HCT116 (cell line): ENCODE data around the gene CDC42EP3. TPM values are rescaled to one million over a fixed set of nuclear protein-coding genes. Genes with fewer than 3 reads are reported as not detected.

Source experiments
- ATAC-seq: fragments of 200-7000 bp; cut with Tn5 transposase; 2 replicates; pipeline ENCODE4 v1.9.1; 2020; ENCODE audit warnings: mild to moderate bottlenecking, moderate library complexity
- BruUV-seq: library from RNA; stranded (reverse); fragments of 400-500 nt; replicated peaks from 2 replicates; lab custom pipeline; 2021; lab: Mats Ljungman, UMichigan
- CTCF ChIA-PET: fragments of 300-600 bp; sonication (Branson Sonifier 250); formaldehyde crosslinking; loops from one replicate; lab custom pipeline; 2021; ENCODE audit warnings: antibody characterized with exemption; lab: Charles Lee
- POLR2A ChIA-PET: fragments of 300-600, 350-600 bp; sonication (Branson Sonifier 250); formaldehyde crosslinking; loops from one replicate; lab custom pipeline; 2021; ENCODE audit warnings: antibody characterized with exemption; lab: Charles Lee
- RAD21 ChIA-PET, 2 experiments: fragments of 300-600 bp; sonication (Branson Sonifier 250); formaldehyde crosslinking; loops; one replicate each; lab custom pipeline; 2023; ENCODE audit warnings: low total read pairs in 2 of 2; ENCODE audit not compliant: uncharacterized antibody in 2 of 2, unreplicated experiment in 2 of 2, low non-redundant PET in 1 of 2; lab: Charles Lee
- DNase-seq: peaks from one replicate; pipeline ENCODE4 v3.0.0-alpha.2; 2010; ENCODE audit warnings: low read depth, low spot score
- H2AFZ ChIP-seq: fragments of 200-600 bp; shearing (Covaris generic), sonication (generic); 2 replicates; pipeline ENCODE4 v1.6.1; 2017; ENCODE audit warnings: low read depth, mixed run types, mixed read lengths, antibody characterized with exemption, low read length; ENCODE audit not compliant: poor library complexity, severe bottlenecking
- H3K27ac ChIP-seq: 2 replicates; pipeline ENCODE4 v1.5.1; 2012; ENCODE audit warnings: low read depth, low read length
- H3K27me3 ChIP-seq: fragments of 200-600 bp; sonication (generic); 2 replicates; pipeline ENCODE4 v1.6.1; 2016; ENCODE audit warnings: mixed run types, low read length, mixed read lengths; ENCODE audit not compliant: insufficient read depth
- H3K36me3 ChIP-seq, 2 experiments: fragments of 200-500 bp in 1 of 2; fragments of 200-600 bp in 1 of 2; sonication (Bioruptor generic) in 1 of 2; sonication (generic) in 1 of 2; 2 replicates each; pipeline versions ENCODE4 v1.5.1 to v1.6.1; 2014 to 2016; ENCODE audit warnings: low read length in 2 of 2, inconsistent platforms in 1 of 2, mixed read lengths in 1 of 2, mixed run types in 1 of 2; ENCODE audit not compliant: insufficient read depth in 2 of 2, control insufficient read depth in 1 of 2
- H3K4me1 ChIP-seq, 2 experiments: fragments of 200-600 bp in 1 of 2; sonication (generic) in 1 of 2; 2 replicates each; pipeline versions ENCODE4 v1.5.1 to v1.6.1; 2012 to 2017; ENCODE audit warnings: low read length in 2 of 2, inconsistent platforms in 1 of 2, mild to moderate bottlenecking in 1 of 2, mixed read lengths in 1 of 2, mixed run types in 1 of 2, moderate library complexity in 1 of 2; ENCODE audit not compliant: insufficient read depth in 2 of 2, control insufficient read depth in 1 of 2
- H3K4me2 ChIP-seq: fragments of 200-600 bp; sonication (generic); 2 replicates; pipeline ENCODE4 v1.6.1; 2017; ENCODE audit warnings: mixed run types, low read length, mixed read lengths
- H3K4me3 ChIP-seq, 2 experiments: fragments of 200-600 bp in 1 of 2; sonication (generic) in 1 of 2; replicated peaks in 1 of 2; 2 replicates each; pipeline ENCODE4 v1.5.1; 2011 to 2016; ENCODE audit warnings: low read length in 2 of 2, control low read depth in 1 of 2, low read depth in 1 of 2, mild to moderate bottlenecking in 1 of 2, mixed read lengths in 1 of 2, mixed run types in 1 of 2
- H3K79me2 ChIP-seq: fragments of 200-600 bp; sonication (generic); 2 replicates; pipeline ENCODE4 v1.6.1; 2017; ENCODE audit warnings: mild to moderate bottlenecking, mixed run types, low read length, moderate library complexity, mixed read lengths; ENCODE audit not compliant: insufficient read depth
- H3K9ac ChIP-seq: fragments of 200-600 bp; sonication (generic); 2 replicates; pipeline ENCODE4 v1.6.1; 2016; ENCODE audit warnings: low read length, mixed read lengths
- H3K9me2 ChIP-seq: fragments of 200-600 bp; sonication (generic), shearing (Covaris generic); 2 replicates; pipeline ENCODE4 v1.6.1; 2017; ENCODE audit warnings: mixed run types, mild to moderate bottlenecking, moderate library complexity; ENCODE audit not compliant: insufficient read depth
- H3K9me3 ChIP-seq, 2 experiments: fragments of 200-500 bp in 1 of 2; fragments of 200-600 bp in 1 of 2; sonication (Bioruptor generic) in 1 of 2; sonication (generic) in 1 of 2; 2 replicates each; pipeline ENCODE4 v1.6.1; 2014 to 2017; ENCODE audit warnings: low read length in 2 of 2, mixed read lengths in 2 of 2, inconsistent platforms in 1 of 2, low read depth in 1 of 2, mild to moderate bottlenecking in 1 of 2, mixed run types in 1 of 2, moderate library complexity in 1 of 2; ENCODE audit not compliant: control insufficient read depth in 1 of 2, insufficient read depth in 1 of 2
- H4K20me1 ChIP-seq: fragments of 200-600 bp; sonication (generic), shearing (Covaris generic); 2 replicates; pipeline ENCODE4 v1.6.1; 2017; ENCODE audit warnings: mixed run types, mild to moderate bottlenecking, moderate library complexity; ENCODE audit not compliant: insufficient read depth
- CBX3 ChIP-seq: IDR thresholded peaks from 2 replicates; pipeline ENCODE4 v1.6.1; 2012; ENCODE audit warnings: low read depth
- CEBPB ChIP-seq: IDR thresholded peaks from 2 replicates; pipeline ENCODE4 v1.6.1; 2012; ENCODE audit warnings: low read depth
- EZH2phosphoT487 ChIP-seq: fragments of 200-600 bp; IDR thresholded peaks from 2 replicates; pipeline ENCODE4 v1.6.1; 2018; ENCODE audit warnings: antibody characterized with exemption, borderline replicate concordance
- FOSL1 ChIP-seq: IDR thresholded peaks from 2 replicates; pipeline ENCODE4 v1.6.1; 2012; ENCODE audit warnings: low read depth
- RAD21 ChIP-seq: IDR thresholded peaks from 2 replicates; pipeline ENCODE4 v1.6.1; 2012; ENCODE audit warnings: low read depth, mild to moderate bottlenecking
- SIN3A ChIP-seq: IDR thresholded peaks from 2 replicates; pipeline ENCODE4 v1.6.1; 2012; ENCODE audit warnings: low read depth
- TCF7L2 ChIP-seq: IDR thresholded peaks from 2 replicates; pipeline ENCODE4 v1.7.0; 2011; ENCODE audit warnings: borderline replicate concordance, inconsistent platforms; ENCODE audit not compliant: insufficient read depth, insufficient read length; ENCODE audit errors: extremely low read depth
- ZFX ChIP-seq: fragments of 450-650 bp; IDR thresholded peaks from 2 replicates; pipeline ENCODE4 v1.6.1; 2017
- ZNF274 ChIP-seq: fragments of 200-500 bp; sonication (Bioruptor generic); IDR thresholded peaks from 2 replicates; pipeline ENCODE4 v1.6.1; 2014; ENCODE audit warnings: mild to moderate bottlenecking, low read depth, low read length, inconsistent platforms
- intact Hi-C: fragments of 100-400 bp; cut with micrococcal nuclease; formaldehyde crosslinking; loops from 2 replicates; pipeline ENCODE4 v1.10.0; 2022
- total RNA-seq: library from RNA; stranded (reverse); gene quantifications from one replicate; pipeline ENCODE4 v1.2.1, GENCODE V29; 2021; ENCODE audit not compliant: unreplicated experiment
- TF ChIP-seq, protein P1 (sequence below), 3 experiments: fragments of 200-600 bp in 1 of 3; sonication (generic) in 1 of 3; IDR thresholded peaks in 2 of 3; conservative IDR thresholded peaks in 1 of 3; 2 replicates each; pipeline ENCODE4 v1.5.1; 2012 to 2017; ENCODE audit warnings: low read depth in 2 of 3, low read length in 2 of 3, antibody characterized with exemption in 1 of 3, borderline replicate concordance in 1 of 3, control low read depth in 1 of 3, mild to moderate bottlenecking in 1 of 3, mixed read lengths in 1 of 3, mixed run types in 1 of 3, moderate library complexity in 1 of 3; ENCODE audit not compliant: insufficient read depth in 1 of 3
- TF ChIP-seq, protein P2 (sequence below): IDR thresholded peaks from 2 replicates; pipeline ENCODE4 v1.6.1; 2012

CDC42EP3 gene
- total RNA-seq, 1 experiment from 2014 or later: 38.2 TPM

DNA sequence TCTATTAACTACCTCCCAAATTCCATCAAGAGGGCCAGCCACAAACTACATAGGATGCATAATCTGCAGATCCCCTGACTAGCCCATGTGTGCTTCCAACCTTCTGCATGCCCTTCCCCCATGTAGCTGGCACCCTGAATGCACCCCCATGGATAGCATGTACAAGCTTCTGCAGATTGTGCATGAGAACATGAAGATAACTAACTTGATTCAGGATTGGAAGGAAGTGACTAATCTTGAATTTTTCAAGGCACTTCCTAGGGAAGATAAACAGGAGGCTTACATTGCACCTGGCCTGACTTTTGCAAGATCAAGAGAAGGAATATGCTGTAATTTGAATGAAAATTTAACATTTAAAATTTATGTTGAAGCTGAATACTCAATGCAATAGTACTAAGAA, 66.7 kb downstream of the CDC42EP3 start (continued):
- TF ChIP-seq, protein P1, sequence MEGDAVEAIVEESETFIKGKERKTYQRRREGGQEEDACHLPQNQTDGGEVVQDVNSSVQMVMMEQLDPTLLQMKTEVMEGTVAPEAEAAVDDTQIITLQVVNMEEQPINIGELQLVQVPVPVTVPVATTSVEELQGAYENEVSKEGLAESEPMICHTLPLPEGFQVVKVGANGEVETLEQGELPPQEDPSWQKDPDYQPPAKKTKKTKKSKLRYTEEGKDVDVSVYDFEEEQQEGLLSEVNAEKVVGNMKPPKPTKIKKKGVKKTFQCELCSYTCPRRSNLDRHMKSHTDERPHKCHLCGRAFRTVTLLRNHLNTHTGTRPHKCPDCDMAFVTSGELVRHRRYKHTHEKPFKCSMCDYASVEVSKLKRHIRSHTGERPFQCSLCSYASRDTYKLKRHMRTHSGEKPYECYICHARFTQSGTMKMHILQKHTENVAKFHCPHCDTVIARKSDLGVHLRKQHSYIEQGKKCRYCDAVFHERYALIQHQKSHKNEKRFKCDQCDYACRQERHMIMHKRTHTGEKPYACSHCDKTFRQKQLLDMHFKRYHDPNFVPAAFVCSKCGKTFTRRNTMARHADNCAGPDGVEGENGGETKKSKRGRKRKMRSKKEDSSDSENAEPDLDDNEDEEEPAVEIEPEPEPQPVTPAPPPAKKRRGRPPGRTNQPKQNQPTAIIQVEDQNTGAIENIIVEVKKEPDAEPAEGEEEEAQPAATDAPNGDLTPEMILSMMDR (IDR thresholded peaks at IDR 0.05 in 2 of 3, conservative IDR thresholded peaks at IDR 0.05 in 1 of 3; ENCODE audit: borderline replicate concordance in 1 of 3, insufficient read depth in 1 of 3, low read depth in 2 of 3, low read length in 2 of 3): no peak
- no peak for TF ChIP-seq TCF7L2
- TF ChIP-seq CEBPB: no peak
- no peak for TF ChIP-seq EZH2phosphoT487
- no peak for TF ChIP-seq SIN3A
- TF ChIP-seq ZNF274: no peak
- no peak for TF ChIP-seq CBX3

DNA sequence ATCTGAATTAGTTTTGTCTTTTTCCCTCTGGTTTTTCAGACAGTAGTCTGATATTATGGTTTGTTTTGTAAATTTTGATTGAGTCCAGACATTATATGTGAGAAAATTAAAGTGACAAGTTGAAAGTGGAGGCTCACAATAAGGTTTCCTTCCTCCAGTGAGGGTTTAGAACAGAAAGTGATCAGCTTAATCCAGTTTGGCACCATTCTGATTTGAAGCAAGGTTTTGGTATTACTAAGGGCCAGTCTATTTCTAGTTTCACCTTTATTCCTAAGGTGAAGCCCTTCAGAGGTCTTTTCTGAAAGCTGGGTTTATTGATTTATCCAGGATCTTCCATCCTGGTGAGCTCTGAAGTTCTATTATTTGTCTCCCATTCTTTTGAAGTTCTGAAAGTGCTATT, 68.7 kb downstream of the CDC42EP3 start:
- POLR2A ChIA-PET: no interaction called here
- H3K4me3 ChIP-seq: no peak overlapping the region
- no peak overlapping the region for H3K4me2 ChIP-seq
- no peaks in the 10 kb centered on the region for H3K27me3 ChIP-seq
- intact Hi-C loops: no loop called here
- no peaks in the 10 kb centered on the region for H3K79me2 ChIP-seq
- no peaks in the 10 kb centered on the region for H3K36me3 ChIP-seq
- no peak for DNase-seq
- TF ChIP-seq FOSL1 (no peak), RAD21 (no peak), ZFX (no peak)
- TF ChIP-seq, protein P2, sequence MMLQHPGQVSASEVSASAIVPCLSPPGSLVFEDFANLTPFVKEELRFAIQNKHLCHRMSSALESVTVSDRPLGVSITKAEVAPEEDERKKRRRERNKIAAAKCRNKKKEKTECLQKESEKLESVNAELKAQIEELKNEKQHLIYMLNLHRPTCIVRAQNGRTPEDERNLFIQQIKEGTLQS: no peak
- TF ChIP-seq, protein P1 (IDR thresholded peaks at IDR 0.05 in 2 of 3, conservative IDR thresholded peaks at IDR 0.05 in 1 of 3; ENCODE audit: borderline replicate concordance in 1 of 3, insufficient read depth in 1 of 3, low read depth in 2 of 3, low read length in 2 of 3): no peak
- TF ChIP-seq, all 23 proteins: peak for 0
- no peaks in the 10 kb centered on the region for H4K20me1 ChIP-seq
- H3K27ac ChIP-seq: no peak overlapping the region
- no peak for ATAC-seq
- H3K9me3 ChIP-seq: no peaks in the 10 kb centered on the region
- ChIA-PET RAD21 (no interaction called here), CTCF (no interaction called here)
- no TSS peak for BruUV-seq
- peaks cover 0 to 3% of the 10 kb centered on the region in 2 experiments; a peak in 1 of 4 replicates for H3K4me1 ChIP-seq
- no peaks in the 10 kb centered on the region for H3K9me2 ChIP-seq
- H3K9ac ChIP-seq: no peak overlapping the region
- H2AFZ ChIP-seq: no peak overlapping the region
